Adipose tissue (tissue), 3 donors: ENCODE measurements around the gene LEFTY2. TPM values are rescaled to one million over a fixed set of nuclear protein-coding genes. Genes with fewer than 3 reads are reported as not detected.
"Not testable (repeated sequence)": the region's sequence is repeated elsewhere in the genome, so short reads cannot be mapped to it uniquely, and the experiment has no call there.

Experiments
- H3K27ac ChIP-seq: one replicate; pipeline ENCODE4 v1.5.1; 2013; ENCODE audit warnings: low read depth, low read length
- WGBS, 3 donors: extraction: QIAGEN DNeasy Blood & Tissue Kit; methylation state at CpG; one replicate each; pipeline ENCODE4 v1.1.7; 2013; 5-methylcytosine and 5-hydroxymethylcytosine counted together
- polyA plus RNA-seq, 3 donors: library from polyadenylated mRNA; stranded (reverse); fragments of 200-250 nt; gene quantifications; one replicate each; pipeline ENCODE4 v1.2.3, GENCODE V29; 2013
- donor health status: healthy with polysubstance abuse.
- donor health status: Bipolar disorder and iron deficiency.
- donor health status: healthy.

Gene LEFTY2
- polyA plus RNA-seq, 3 donors: 2.2 to 13.2 (median 4.8) TPM

DNA sequence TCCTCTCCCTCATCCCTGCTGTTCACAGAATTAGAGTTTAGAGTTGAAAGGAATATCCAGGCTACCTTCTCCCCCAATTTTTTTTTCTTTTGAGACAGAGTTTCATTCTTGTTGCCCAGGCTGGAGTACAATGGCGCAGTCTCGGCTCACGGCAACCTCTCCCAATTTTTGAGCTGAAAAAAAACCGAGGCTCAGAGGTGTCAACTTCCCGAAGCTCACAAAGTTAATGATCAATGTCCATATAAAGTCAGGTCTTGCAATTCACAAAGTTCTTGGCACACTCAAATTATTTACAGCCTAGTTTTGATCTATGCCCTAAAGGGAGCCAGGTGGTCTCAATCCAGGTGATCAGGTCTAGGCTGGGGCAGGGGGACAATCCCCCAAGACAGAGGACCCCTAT is 51.3 kb downstream of the LEFTY2 start:
- no peak overlapping the region for H3K27ac ChIP-seq
- 57 to 93% (median 90%) methylated on average over 5 of the region's 5 CpGs for WGBS, 3 donors

DNA sequence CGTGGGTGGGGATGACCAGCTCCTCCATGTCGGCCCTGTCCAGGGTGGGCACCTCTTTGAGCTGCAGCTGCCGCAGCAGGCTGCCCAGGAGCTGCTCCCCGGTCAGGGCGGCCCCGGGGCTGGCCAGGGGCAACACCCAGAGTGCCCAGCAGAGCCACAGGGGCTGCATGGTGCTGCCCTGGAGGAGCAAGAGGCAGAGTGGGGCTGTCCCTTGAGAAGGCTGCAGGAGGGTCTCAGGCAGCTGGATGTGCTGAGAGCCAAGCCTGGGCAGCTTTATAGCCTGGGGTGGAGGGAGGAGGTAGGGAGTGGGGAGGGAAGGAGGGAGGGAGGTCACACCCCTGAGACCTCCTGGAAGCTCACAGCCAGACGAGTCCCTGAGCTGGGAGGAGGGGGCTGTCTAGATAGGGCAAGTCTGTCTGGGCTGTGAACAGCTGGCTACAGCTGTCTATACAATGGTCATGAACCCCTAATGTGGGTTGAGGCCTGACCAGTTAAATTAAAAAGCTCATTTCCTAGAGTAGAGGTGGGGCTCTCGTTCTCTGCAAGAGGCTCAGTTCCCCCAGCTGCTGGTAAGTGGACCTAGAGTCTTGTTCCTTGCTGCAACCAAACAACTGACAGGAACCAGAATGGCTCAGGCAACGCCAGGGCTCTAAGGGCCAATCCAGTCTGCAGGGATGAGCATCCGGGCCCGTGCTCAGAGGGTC is 52.0 kb downstream of the LEFTY2 start, which contains the start of gene LEFTY1:
Gene LEFTY1 (minus strand): TSS at position 249 of the 704 bp plus-strand sequence. CDS start 80 bp downstream, at position 169.
- 72 to 79% (median 76%) methylated on average over 11 of the region's 11 CpGs for WGBS, 3 donors
- H3K27ac ChIP-seq: no peak within 1 kb of the TSS

DNA sequence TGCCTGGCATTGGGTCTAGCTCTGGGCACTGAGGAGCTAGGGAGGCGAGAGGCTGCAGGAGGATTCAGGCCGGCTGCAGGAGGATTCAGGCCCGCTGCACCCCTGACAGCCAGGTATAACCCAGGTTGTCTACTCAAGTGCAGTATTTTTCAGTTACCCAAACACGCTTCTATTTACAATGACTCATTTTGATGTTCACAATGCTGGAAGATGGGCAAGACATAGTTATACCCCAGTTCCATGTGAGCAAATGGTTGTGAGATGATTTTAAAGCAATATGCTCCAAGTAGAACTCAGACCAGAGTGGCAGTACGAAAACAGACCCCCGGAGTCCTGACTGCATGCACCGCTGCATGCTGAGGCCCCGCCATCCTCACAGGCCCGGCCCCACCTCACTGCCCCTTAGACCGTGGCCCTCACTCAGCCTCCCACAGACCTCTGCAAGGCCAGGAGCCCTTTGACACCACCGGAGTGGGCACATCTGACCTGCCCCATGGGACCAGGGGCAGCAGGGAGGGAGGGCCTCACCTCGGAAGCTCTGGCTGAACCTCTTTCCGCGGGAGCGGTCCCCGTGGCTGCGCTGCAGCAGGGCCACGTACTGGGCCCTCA is 52.6 kb downstream of the LEFTY2 start:
- WGBS, 3 donors: 82 to 92% (median 88%) methylated on average over 12 to 18 of the region's 18 CpGs
- H3K27ac ChIP-seq: no peak overlapping the region

DNA sequence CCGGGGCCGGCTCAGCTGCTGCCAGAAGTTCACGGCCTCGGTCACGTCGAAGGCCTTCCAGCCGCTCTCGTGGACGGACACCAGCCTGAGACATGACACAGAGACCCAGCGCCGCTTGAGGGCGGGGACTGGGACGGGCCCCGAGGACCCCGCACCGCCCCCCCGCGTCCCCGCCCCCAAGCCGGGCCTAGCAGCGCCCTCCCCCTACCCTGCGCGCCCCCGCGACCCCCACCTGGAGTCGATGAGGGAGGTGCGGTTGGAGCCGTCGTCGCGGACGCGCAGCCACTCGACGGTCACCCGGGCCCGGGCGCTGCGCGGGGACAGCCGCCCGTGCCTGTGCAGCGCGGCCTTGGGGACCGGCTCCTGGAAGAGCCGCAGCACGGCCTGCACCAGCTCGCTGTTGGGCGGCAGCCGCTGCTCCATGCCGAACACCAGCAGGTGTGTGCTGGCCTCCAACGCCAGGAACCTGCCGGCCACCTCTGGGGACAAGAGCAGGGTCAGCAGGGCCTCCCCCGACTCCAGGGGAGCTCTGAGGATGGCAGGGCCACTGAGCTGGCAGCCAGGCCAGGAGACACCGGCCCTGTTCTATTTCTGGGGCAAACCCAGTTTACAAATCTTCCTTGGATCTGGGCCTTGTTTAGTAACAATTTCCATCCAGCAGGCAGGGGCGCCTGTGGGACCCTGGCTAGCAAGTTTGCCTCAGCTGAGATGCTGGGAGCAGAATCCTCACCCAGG is 53.3 kb downstream of the LEFTY2 start:
- H3K27ac ChIP-seq: not testable (repeated sequence)
- 15 to 51% (median 45%) methylated on average over 12 to 49 of the region's 56 CpGs for WGBS, 3 donors

DNA sequence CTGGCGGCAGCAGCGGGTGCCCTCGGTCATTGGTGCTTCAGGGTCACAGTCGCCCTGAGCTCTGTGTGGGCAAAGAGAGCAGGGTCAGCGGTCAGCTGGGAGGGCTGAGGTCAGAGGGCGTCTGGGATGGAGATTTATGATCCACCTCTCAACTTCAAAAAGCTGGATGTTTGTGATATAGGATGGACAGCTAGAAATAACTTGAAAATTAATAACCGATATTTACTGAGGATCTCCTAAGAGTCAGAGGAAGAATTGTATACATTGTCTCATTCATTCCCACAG is 54.0 kb downstream of the LEFTY2 start:
- H3K27ac ChIP-seq: no peak overlapping the region
- 81 to 94% (median 85%) methylated on average over 7 of the region's 7 CpGs for WGBS, 3 donors

Other genes with a start within 250 kb of the LEFTY2 start
- 100 to 1,000 TPM in 2 of 3 donors, 10 to 100 TPM in 1; 97.5 to 263 (median 147) TPM for gene SRP9, start 163.4 kb downstream of the LEFTY2 start, polyA plus RNA-seq
- 100 to 1,000 TPM; 107 to 156 (median 146) TPM for gene EPHX1, start 131.1 kb downstream of the LEFTY2 start, polyA plus RNA-seq
- gene TMEM63A, start 58.8 kb downstream of the LEFTY2 start, polyA plus RNA-seq: 10 to 100 TPM; 26.2 to 51.8 (median 45.9) TPM
- 10 to 100 TPM in 1 of 3 donors, under 1 TPM in 1, not detected in 1; 0.18 to 60.5 TPM for gene LEFTY1, start 52.1 kb downstream of the LEFTY2 start, polyA plus RNA-seq
- 10 to 100 TPM; 44.1 to 59.5 (median 49.4) TPM for gene PYCR2, start 17.0 kb downstream of the LEFTY2 start, polyA plus RNA-seq
- 10 to 100 TPM in 2 of 3 donors, 1 to 10 TPM in 1; 5.1 to 13.6 (median 13.0) TPM for gene SDE2, start 58.1 kb upstream of the LEFTY2 start, polyA plus RNA-seq
- 100 to 1,000 TPM; 282 to 940 (median 473) TPM for gene H3-3A, start 121.5 kb upstream of the LEFTY2 start, polyA plus RNA-seq
- gene ACBD3, start 245.5 kb upstream of the LEFTY2 start, polyA plus RNA-seq: 10 to 100 TPM; 12.2 to 27.3 (median 17.9) TPM